GM12801 (cell line): ENCODE results near the gene WDR75.

ENCODE experiments used
- CTCF ChIP-seq: IDR thresholded peaks from one replicate; pipeline ENCODE4 v1.5.1; 2011; ENCODE audit warnings: control low read depth; ENCODE audit not compliant: insufficient read length; ENCODE audit errors: extremely low read depth

Gene WDR75

GRCh38 chr2:189511960-189512319 lies 70.7 kb downstream of the WDR75 start:
- TF ChIP-seq CTCF: no peak

GRCh38 chr2:189512879-189513278 lies 71.6 kb downstream of the WDR75 start:
- TF ChIP-seq CTCF: no peak

DNA sequence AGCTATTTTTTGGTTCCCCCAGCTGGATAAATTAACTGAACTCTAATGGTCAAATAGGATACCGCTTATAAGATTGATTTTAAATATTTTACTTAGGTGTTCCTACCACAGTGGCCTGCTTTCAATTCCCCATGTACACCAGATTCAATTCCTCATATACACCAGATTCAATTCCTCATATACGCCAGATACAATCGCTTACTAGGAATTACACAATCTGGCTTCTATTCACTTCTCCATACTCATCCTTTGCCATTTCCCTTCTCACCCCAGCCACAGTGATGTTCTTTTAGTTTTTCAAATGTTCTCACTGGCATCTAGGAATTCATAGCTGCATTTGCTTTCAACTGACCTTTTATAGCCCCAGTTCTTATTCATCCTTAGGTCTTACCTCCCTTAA lies 72.8 kb downstream of the WDR75 start:
- TF ChIP-seq CTCF: no peak

DNA sequence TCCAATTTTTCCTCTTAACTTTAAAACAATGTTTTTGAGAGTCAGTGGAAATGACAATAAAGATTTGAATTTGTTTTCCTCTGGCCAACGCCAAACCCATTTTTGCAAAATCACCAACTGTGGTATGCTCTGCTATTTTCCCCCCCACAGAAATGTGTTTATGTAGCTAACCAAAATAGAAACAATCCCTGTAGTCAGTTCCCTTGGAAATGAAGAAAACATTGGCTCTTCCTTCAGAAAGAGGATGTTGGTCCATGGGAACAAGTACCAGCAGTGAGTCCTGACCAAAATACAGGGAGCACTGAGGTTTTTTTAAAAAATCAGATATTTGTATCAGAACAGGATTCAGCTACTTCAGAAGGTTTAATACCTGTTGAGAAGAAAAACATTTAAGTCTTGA lies 74.0 kb downstream of the WDR75 start:
- TF ChIP-seq CTCF: no peak

DNA sequence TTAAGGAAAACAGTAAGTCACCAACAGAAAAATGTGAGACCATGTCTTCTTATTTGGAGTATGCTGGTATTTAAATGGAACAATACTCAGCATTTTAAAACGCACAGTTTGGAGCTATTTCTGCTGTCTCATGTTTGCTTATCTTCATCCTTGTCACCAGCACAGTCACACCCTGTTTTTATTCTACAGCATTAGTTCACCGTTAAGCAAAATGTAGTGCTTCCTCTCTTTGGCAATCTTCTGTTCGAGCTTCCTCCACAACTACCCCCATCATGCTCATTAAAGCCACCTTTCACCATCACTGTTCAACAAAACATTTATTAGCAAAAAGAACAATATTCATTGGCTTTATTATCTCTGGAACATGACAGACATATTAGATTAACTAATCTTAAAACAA lies 75.3 kb downstream of the WDR75 start:
- TF ChIP-seq CTCF: no peak

DNA sequence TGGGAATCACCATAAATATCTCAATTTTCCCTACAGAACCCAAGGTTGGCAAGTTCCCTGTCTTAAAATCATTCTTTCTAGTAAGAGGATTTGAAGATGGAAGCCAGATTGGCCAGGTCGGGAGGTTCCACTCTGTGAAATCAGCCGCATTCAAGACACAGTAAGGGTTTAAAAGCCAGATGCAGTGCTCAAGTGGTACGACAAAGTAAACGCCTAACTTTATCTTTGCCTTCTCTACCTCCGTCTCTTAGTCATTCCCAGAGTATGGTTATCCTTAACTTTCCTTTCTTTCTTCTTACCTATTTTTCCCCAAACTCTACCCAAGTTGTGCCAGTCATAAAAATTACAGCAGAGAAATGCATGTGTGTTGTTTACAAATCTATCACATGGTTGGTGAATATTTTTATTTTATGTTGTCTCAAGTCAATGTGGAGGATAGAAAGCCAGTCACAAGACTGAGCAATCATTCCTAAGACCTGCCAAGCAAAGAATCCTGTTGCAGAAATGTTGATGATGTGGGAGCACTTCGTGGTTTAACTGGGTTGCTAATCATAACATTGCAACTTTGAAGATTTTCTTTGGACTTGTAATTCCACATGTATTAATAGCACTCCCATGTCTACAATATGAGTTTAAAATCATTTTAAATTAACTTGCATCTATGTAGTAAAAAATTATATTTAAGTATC lies 76.7 kb downstream of the WDR75 start:
- no peak for TF ChIP-seq CTCF

DNA sequence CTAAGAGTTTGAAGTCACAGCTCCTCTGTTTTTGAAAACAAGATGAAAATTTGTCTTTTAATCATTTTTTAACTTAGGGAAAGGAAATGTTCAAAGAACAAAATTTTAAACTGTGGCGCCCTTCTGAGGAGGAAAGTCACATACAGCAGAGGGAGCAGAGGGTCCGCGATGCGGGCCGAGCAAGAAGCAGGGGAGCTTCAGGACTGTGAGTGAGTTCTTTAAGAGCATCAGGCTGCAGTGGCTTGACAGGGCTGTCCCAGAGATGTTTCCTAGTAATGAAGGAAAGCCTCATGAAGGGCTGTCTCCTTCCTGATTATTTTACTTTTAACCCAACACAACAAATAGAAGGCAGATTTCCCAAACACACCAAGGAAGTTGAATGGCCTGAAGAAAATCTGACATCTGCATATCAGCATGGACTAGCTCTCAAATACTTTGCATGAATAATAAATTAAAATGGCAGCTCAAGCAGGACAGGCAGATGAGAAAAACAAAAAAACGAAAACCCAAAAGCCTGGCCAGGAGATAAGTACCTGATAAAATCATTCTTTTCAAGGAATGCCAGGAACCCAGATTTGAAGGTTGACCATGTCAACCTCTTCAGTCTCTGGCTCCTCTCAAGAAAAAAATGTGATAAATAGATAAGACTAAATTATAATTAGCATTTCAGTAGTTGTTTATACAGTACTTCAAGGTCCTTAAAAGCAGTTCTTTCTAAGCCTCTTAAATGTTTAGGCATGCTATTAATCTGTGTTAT lies 78.5 kb downstream of the WDR75 start:
- TF ChIP-seq CTCF: no peak
